ENCODE data around the gene ELFN1.

ELFN1 gene

GRCh38 chr7:1641661-1642260 lies 28.3 kb upstream of the ELFN1 start:
- no peak overlapping the region for H3K4me3 ChIP-seq (ENCODE audit: insufficient read depth, low read depth, low read length)
- no peak overlapping the region for H3K27ac ChIP-seq (ENCODE audit: insufficient read depth, low read depth, low read length, poor library complexity, severe bottlenecking)
- no peaks in the 10 kb centered on the region for H3K9me3 ChIP-seq (ENCODE audit: control insufficient read depth, low read length)
- H3K27me3 ChIP-seq (ENCODE audit: control insufficient read depth, insufficient read depth, low read length, poor library complexity, severe bottlenecking), result no peaks in the 10 kb centered on the region
- no peaks in the 10 kb centered on the region for H3K36me3 ChIP-seq (ENCODE audit: control insufficient read depth, insufficient read depth, low read length)
- WGBS, 2 experiments, result 90 to 91% methylated on average over 16 of the region's 16 CpGs
- no peaks in the 10 kb centered on the region for H3K4me1 ChIP-seq (ENCODE audit: control insufficient read depth, insufficient read depth, low read length)

DNA sequence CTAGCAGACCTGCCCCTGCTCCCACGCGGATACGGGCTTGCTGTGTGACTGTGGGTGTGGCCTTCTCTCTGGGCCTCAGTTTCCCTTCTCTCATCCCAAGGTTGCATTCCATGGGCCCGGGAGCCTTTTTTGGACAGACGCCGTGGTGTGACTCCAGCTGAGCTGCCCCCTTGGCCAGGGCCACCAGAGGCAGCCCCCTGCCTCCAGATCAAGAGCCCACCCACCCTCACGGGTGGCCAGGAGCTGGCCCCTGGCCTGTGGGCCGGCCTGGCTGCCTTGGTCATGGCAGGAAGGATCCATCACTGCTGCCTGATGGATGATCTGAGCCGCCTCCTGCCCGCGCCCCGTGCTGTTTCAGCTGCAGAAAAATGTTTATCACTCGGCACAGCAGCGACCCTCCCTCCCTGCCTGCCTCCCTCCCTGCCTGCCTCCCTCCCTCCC lies 27.8 kb upstream of the ELFN1 start:
- no peaks in the 10 kb centered on the region for H3K27me3 ChIP-seq (ENCODE audit: control insufficient read depth, insufficient read depth, low read length, poor library complexity, severe bottlenecking)
- no peak overlapping the region for H3K4me3 ChIP-seq (ENCODE audit: insufficient read depth, low read depth, low read length)
- H3K9me3 ChIP-seq (ENCODE audit: control insufficient read depth, low read length), result no peaks in the 10 kb centered on the region
- H3K27ac ChIP-seq (ENCODE audit: insufficient read depth, low read depth, low read length, poor library complexity, severe bottlenecking), result no peak overlapping the region
- no peaks in the 10 kb centered on the region for H3K4me1 ChIP-seq (ENCODE audit: control insufficient read depth, insufficient read depth, low read length)
- 77 to 78% methylated on average over 14 of the region's 14 CpGs for WGBS, 2 experiments
- no peaks in the 10 kb centered on the region for H3K36me3 ChIP-seq (ENCODE audit: control insufficient read depth, insufficient read depth, low read length)

DNA sequence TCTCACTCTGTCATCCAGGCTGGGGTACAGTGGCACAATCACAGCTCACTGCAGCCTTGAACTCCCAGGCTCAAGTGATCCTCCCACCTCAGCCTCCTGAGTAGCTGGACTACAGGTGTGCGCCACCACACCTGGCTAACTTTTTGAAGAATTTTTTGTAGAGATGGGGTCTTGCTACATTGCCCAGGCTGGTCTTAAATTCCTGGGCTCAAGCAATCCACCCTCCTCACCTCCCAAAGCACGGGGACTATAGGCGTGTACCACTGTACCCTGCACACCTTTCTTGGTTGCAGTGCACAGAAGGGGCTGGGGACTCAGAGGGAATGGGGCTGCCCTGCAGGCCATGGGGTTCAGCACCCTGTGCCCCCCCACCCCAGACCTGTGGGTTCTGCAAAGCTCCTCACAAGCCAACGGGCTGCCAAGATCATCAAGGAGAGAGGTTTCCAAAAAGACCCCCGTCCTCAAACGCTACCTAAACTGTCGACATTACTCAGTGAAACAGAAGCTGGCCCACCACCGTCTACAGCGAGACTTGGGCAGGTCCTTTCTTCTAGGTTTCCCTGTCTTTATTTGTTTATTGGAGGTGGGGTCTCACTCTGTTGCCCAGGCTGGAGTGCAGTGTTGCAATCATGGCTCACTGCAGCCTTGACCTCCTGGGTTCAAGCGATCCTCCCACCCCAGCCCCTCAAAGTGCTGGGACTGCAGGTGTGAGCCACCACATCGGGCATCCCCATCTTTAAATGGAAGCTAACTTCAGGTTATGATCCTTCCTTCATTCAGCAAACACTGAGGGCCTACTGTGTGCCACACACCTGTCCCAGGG lies 26.6 kb upstream of the ELFN1 start:
- H3K9me3 ChIP-seq (ENCODE audit: control insufficient read depth, low read length), result no peaks in the 10 kb centered on the region
- WGBS, 2 experiments, result 93% methylated on average over 11 of the region's 11 CpGs
- no peak overlapping the region for H3K4me3 ChIP-seq (ENCODE audit: insufficient read depth, low read depth, low read length)
- peaks cover 3% of the 10 kb centered on the region for H3K4me1 ChIP-seq (ENCODE audit: control insufficient read depth, insufficient read depth, low read length)
- H3K27ac ChIP-seq (ENCODE audit: insufficient read depth, low read depth, low read length, poor library complexity, severe bottlenecking), result no peak overlapping the region
- no peaks in the 10 kb centered on the region for H3K36me3 ChIP-seq (ENCODE audit: control insufficient read depth, insufficient read depth, low read length)
- H3K27me3 ChIP-seq (ENCODE audit: control insufficient read depth, insufficient read depth, low read length, poor library complexity, severe bottlenecking), result no peaks in the 10 kb centered on the region

DNA sequence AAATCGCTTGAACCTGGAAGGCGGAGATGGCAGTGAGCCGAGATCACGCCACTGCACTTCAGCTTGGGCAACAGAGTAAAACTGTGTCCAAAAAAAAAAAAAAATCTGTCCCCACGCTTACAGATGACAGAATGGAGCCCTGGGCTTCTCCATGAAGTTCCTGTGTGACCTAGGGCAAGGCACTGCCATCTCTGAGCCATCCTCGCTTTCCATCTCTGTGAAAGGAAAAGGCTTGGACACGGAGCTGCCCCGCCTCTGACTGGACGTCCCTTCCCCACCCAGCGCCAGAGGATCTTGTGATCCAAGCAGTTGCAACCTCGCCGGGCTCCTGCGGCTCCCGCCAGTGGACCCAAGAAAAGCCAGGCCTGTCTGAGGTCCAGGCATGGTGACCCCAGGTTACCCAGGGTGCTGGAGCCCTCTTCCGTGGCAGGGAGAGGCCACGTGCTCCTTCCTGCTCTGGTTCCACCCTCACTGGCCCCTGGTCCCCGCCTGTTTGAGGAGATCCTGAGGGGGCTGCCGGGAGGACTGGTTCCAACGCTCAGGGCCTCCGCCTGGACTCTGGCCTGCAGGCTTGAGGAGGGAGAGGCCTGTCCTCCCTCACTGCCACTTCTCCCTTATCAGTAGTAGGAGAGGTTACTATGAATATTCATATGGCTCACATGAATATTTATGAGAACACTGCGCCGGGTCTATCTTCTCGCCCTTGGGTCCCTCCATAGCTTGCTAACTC lies 25.6 kb upstream of the ELFN1 start:
- 93 to 94% methylated on average over 23 of the region's 23 CpGs for WGBS, 2 experiments
- Histone ChIP-seq H3K4me3 (ENCODE audit: insufficient read depth, low read depth, low read length) (no peak overlapping the region), H3K36me3 (ENCODE audit: control insufficient read depth, insufficient read depth, low read length) (no peaks in the 10 kb centered on the region), H3K27ac (ENCODE audit: insufficient read depth, low read depth, low read length, poor library complexity, severe bottlenecking) (no peak overlapping the region), H3K27me3 (ENCODE audit: control insufficient read depth, insufficient read depth, low read length, poor library complexity, severe bottlenecking) (no peaks in the 10 kb centered on the region), H3K9me3 (ENCODE audit: control insufficient read depth, low read length) (no peaks in the 10 kb centered on the region), H3K4me1 (ENCODE audit: control insufficient read depth, insufficient read depth, low read length) (peaks cover 4% of the 10 kb centered on the region)

DNA sequence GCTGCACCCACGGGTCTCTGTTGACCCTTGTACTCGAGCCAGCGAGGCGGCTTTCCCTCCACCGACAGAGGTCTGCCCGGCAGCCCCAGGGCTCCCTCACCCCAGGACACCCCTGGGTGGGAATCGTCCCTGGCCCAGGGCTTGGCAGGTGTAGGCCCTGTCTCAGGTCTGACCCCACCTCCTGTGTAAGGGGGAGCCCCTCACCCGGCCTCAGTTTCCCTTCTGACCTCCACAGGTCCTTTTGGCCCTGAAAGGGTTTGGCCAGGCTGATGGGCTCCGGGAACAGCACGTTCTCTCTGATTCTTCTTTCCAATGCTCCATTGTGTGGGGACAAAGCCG lies 25.0 kb upstream of the ELFN1 start:
- WGBS, 2 experiments, result 92 to 93% methylated on average over 11 of the region's 11 CpGs
- Histone ChIP-seq H3K27me3 (ENCODE audit: control insufficient read depth, insufficient read depth, low read length, poor library complexity, severe bottlenecking) (no peaks in the 10 kb centered on the region), H3K4me1 (ENCODE audit: control insufficient read depth, insufficient read depth, low read length) (peaks cover 4% of the 10 kb centered on the region), H3K4me3 (ENCODE audit: insufficient read depth, low read depth, low read length) (no peak overlapping the region), H3K9me3 (ENCODE audit: control insufficient read depth, low read length) (no peaks in the 10 kb centered on the region), H3K27ac (ENCODE audit: insufficient read depth, low read depth, low read length, poor library complexity, severe bottlenecking) (no peak overlapping the region), H3K36me3 (ENCODE audit: control insufficient read depth, insufficient read depth, low read length) (no peaks in the 10 kb centered on the region)

DNA sequence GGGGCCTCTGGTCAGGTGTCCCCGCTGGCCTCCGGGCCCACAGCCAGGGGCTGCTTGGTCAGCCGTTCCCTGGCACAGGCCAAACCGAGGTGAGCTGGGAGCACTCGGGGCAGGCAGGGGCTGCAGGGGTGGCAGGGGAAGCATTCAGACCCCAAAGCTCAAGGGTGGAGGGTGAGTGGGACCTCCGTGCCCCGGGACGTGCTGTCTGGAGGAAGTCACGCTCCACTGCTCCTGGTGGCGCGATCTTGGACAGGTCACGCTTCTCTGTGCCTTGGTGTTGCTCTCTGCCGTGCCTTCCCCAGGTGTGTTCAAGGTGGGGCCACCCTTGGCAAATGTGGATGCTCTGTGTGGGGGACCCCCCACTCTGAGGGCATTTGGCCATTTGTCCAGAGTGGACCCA lies 24.6 kb upstream of the ELFN1 start:
- Histone ChIP-seq H3K4me1 (ENCODE audit: control insufficient read depth, insufficient read depth, low read length) (peaks cover 4% of the 10 kb centered on the region), H3K27me3 (ENCODE audit: control insufficient read depth, insufficient read depth, low read length, poor library complexity, severe bottlenecking) (no peaks in the 10 kb centered on the region)

DNA sequence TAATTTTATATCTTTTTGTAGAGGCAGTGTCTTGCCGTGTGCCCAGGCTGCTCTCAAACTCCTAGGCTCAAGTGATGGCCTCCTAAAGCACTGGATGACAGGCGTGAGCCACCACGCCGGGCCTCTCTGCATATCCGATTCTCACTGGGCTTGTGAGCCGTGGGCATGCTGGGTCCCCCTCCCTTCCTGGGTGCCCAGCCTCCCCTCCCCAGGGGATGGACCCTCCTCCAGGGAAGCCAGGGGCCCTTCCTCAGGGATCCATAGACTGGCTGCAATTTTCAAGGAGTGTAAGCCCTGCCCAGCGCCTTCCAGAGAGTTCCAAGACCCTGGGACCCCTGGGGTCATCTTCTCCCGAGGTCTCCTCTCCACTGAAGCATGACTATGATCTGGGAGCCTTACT lies 23.7 kb upstream of the ELFN1 start:
- Histone ChIP-seq H3K27ac (ENCODE audit: insufficient read depth, low read depth, low read length, poor library complexity, severe bottlenecking) (no peak overlapping the region), H3K36me3 (ENCODE audit: control insufficient read depth, insufficient read depth, low read length) (no peaks in the 10 kb centered on the region), H3K4me3 (ENCODE audit: insufficient read depth, low read depth, low read length) (no peak overlapping the region), H3K4me1 (ENCODE audit: control insufficient read depth, insufficient read depth, low read length) (peaks cover 4% of the 10 kb centered on the region), H3K27me3 (ENCODE audit: control insufficient read depth, insufficient read depth, low read length, poor library complexity, severe bottlenecking) (no peaks in the 10 kb centered on the region), H3K9me3 (ENCODE audit: control insufficient read depth, low read length) (no peaks in the 10 kb centered on the region)
- WGBS, 2 experiments, result 89% methylated on average over 8 of the region's 8 CpGs

More for the DNA sequence above, 24.6 kb upstream of the ELFN1 start:
- WGBS, 2 experiments, result 94% methylated on average over 13 of the region's 13 CpGs
- no peak overlapping the region for H3K27ac ChIP-seq (ENCODE audit: insufficient read depth, low read depth, low read length, poor library complexity, severe bottlenecking)
- H3K9me3 ChIP-seq (ENCODE audit: control insufficient read depth, low read length), result no peaks in the 10 kb centered on the region
- H3K36me3 ChIP-seq (ENCODE audit: control insufficient read depth, insufficient read depth, low read length), result no peaks in the 10 kb centered on the region
- H3K4me3 ChIP-seq (ENCODE audit: insufficient read depth, low read depth, low read length), result no peak overlapping the region

- Histone ChIP-seq H3K27ac (ENCODE audit: insufficient read depth, low read depth, low read length, poor library complexity, severe bottlenecking) (no peak overlapping the region), H3K36me3 (ENCODE audit: control insufficient read depth, insufficient read depth, low read length) (no peaks in the 10 kb centered on the region), H3K9me3 (ENCODE audit: control insufficient read depth, low read length) (no peaks in the 10 kb centered on the region), H3K27me3 (ENCODE audit: control insufficient read depth, insufficient read depth, low read length, poor library complexity, severe bottlenecking) (no peaks in the 10 kb centered on the region), H3K4me1 (ENCODE audit: control insufficient read depth, insufficient read depth, low read length) (peaks cover 4% of the 10 kb centered on the region), H3K4me3 (ENCODE audit: insufficient read depth, low read depth, low read length) (no peak overlapping the region)
- WGBS, 2 experiments, result 92% methylated on average over 48 of the region's 48 CpGs
Measured at GRCh38 chr7:1646957-1647891, 22.9 kb upstream of the ELFN1 start.

DNA sequence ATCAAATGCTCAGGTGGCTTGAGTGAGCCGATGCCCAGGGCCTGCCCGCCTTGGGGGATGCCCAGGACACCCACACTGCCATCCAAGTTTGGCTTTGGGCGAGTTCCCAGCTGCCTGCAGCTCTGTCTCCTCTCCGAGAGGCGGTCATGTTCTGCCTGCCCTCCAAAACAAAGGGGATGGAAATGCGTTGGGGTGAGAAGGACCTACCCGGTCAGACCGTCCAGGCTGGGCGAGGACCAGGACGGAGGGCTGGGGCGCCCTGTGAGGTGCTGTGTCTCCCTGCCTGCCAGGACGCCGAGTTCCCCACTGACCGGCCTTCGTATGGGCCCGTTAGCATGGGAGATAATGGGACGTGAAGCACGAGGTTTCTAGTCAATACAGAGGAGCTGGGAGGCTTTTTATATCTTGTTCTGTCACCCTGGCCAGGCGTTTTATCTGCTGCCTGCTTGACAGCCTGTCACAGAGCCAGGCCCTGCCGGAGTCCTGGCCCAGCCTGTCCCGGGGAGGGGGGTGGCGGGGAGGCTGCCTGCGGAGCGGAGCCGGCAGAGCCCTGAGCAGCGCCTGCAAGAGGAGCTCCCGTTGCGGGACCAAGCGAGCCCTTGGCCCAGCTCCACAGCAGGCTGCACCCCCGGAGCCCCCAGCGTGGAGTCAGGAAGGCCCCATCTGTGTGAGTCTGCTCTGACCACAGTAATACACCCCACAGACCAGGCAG lies 22.0 kb upstream of the ELFN1 start:
- peaks cover 4% of the 10 kb centered on the region for H3K4me1 ChIP-seq (ENCODE audit: control insufficient read depth, insufficient read depth, low read length)
- no peaks in the 10 kb centered on the region for H3K9me3 ChIP-seq (ENCODE audit: control insufficient read depth, low read length)
- 72 to 73% methylated on average over 31 of the region's 31 CpGs for WGBS, 2 experiments
- H3K36me3 ChIP-seq (ENCODE audit: control insufficient read depth, insufficient read depth, low read length), result no peaks in the 10 kb centered on the region
- no peak overlapping the region for H3K27ac ChIP-seq (ENCODE audit: insufficient read depth, low read depth, low read length, poor library complexity, severe bottlenecking)
- no peak overlapping the region for H3K4me3 ChIP-seq (ENCODE audit: insufficient read depth, low read depth, low read length)
- no peaks in the 10 kb centered on the region for H3K27me3 ChIP-seq (ENCODE audit: control insufficient read depth, insufficient read depth, low read length, poor library complexity, severe bottlenecking)
